ENCODE measurements around the gene FOSL2.

The FOSL2 gene

GRCh38 chr2:28412625-28413151 is 20.0 kb downstream of the FOSL2 start:
- no peak for DNase-seq (ENCODE audit: low read depth)

- DNase-seq (ENCODE audit: low read depth): no peak
Measured at GRCh38 chr2:28413152-28413898, 20.7 kb downstream of the FOSL2 start.

DNA sequence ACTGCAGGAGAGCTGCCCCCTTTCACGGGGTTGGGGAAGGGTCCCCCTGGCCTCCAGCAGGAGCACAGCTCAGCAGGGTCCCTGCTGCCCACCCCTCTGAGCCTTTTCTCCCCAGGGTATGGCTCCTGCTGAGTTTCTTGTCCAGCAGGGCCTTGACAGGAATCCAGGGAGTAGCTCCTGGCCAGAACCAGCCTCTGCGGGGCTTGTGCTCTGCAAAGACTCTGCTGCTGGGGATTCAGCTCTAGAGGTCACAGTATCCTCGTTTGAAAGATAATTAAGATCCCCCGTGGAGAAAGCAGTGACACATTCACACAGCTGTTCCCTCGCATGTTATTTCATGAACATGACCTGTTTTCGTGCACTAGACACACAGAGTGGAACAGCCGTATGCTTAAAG is 21.2 kb downstream of the FOSL2 start:
- DNase-seq (ENCODE audit: low read depth): no peak

GRCh38 chr2:28414583-28414982 is 21.9 kb downstream of the FOSL2 start:
- DNase-seq (ENCODE audit: low read depth): no peak

GRCh38 chr2:28415010-28415409 is 22.4 kb downstream of the FOSL2 start:
- no peak for DNase-seq (ENCODE audit: low read depth)

GRCh38 chr2:28415715-28416114 is 23.1 kb downstream of the FOSL2 start:
- no peak for DNase-seq (ENCODE audit: low read depth)

DNA sequence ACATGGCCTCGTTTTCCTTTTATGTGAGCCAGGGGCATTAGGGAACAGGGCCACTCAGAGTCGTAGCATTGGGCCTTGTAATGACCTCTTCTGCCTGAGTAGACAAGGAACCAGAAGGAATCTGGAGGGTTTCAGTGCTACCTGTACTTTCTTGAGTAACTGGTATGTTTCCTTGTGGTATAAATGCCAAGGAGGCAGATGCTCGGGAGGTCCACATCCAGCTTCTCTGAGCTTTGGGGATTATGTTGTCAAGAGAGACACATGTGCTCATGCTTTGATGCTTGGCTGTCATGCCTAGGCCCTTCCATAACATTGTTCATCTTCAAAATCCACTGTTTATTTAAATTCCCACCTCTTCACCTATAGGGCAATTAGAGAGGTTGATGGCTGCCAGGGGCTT is 26.3 kb downstream of the FOSL2 start:
- DNase-seq (ENCODE audit: low read depth): no peak

- no peak for DNase-seq (ENCODE audit: low read depth)
Measured at GRCh38 chr2:28419443-28420270, 27.0 kb downstream of the FOSL2 start.

DNA sequence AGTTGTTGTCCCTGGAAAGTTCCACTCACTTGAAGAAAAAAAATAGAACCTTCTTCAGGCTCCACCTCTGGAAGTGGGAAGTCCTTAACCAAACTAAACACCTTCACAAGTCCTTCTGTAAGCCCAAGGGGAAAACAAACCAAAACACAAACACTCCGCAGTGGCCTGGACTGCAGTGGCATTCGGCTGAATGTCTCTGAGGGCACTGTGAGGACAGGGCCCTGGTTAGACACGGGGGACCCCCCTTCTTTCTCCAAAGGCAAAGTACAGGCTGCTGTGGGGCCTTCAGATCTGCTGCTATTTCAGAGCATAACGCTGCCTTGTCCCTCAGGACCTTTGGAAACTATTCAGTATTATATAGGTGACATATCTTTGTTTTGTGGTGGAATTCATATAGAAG is 28.1 kb downstream of the FOSL2 start:
- DNase-seq (ENCODE audit: low read depth): no peak

DNA sequence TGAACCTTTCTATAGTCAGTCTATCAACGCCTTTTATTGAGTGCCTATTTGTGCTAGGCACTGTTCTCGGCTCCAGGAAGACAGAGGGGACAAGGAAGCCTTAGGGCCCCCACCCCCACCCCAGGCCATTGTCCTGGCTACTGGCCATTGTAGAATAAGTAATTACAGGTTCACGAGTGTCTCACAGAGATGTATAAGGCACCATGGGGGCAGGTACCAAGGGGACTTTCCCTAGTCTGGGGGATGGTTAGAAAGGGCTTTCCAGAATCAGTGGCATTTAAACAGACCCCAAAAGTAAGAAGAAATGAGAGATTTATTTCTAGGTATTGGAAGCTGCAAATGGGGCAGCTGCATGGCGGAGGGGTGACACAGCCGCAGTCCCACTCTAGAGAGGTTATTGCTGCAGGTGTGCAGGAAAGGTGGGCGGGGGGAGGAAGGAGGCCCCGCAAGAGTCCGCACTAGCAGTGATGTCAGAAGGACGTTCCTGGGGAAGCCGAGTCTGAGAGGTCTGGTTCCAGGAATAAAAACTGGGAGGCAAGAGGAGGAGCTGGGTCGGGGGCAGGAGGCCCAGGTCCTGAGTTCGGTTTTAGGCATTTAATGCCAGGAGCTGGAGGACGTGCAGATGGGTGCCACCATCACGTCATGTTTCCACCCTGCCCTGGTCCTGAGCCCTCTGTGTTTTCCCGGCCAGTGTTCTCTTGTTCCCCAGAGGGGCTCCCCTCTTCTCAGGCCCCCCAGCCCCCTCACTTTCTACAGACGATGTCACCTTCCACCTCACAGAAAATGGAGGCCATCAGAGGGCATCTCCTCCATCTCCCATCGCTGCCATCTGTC is 30.5 kb downstream of the FOSL2 start:
- DNase-seq (ENCODE audit: low read depth): no peak

DNA sequence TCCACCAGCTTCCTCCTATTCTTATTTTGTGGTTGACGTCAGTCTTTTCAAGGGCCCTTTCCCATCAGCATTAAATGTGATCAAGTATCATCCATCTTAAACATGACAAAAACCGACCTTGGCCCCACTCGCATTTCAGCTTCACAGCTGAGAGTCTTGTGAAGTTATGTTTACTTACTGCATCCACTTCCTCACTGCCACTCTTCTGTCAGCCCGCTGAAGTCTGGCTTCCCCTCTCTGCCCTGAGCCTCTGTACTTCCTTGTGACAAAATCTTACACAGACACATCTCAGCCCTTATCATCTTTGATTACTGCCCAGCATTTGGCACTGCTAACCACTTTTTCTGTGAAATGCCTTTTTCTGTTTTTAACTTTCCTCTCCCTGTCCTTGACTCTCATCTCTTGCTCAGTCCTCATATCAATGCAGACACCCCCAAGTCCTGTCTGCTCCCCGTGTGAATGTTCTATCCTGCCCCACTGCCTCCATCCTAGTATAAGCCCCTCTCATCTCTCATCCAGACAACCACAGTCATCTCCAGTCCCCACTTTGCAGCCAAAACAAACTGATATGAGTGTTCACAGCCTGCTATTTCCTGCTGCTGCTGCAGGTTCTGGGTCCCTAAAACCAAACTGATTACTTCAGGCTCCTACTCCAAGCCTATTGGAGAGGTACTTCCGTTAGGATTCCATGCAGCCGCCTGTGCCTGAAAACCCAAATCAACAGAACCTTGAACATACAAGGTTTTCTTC is 31.4 kb downstream of the FOSL2 start:
- no peak for DNase-seq (ENCODE audit: low read depth)

DNA sequence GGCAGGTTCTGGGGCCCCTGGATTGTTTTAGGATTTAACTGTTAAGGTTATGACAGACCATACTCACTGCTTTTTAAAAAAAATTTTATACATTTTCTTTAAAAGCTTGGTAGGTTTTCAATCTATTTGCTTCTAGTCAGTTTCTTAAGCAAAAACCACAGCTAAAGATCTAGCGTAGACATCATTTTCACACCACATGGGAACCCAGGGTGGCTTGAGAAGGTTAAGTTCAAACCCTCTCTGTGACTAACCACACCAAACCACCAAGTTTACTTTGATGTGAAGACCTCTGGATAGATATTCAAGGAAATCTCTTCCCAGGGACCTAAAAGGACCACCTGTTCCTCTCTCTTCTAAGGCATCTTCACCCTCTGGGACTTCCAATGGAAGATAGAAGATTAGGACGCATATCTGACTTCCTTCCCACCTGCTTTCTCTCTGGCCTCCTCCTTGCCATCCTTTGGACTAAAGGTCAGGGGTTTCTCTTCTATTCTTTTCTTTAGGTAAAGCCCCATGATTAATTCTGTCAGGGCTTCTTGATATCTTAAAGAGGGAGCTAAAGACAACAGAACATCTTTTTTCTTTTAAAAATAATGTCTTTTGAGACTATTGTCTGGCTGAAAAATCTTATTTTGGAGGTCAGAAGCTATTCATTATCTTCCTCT is 32.3 kb downstream of the FOSL2 start:
- no peak for DNase-seq (ENCODE audit: low read depth)

DNA sequence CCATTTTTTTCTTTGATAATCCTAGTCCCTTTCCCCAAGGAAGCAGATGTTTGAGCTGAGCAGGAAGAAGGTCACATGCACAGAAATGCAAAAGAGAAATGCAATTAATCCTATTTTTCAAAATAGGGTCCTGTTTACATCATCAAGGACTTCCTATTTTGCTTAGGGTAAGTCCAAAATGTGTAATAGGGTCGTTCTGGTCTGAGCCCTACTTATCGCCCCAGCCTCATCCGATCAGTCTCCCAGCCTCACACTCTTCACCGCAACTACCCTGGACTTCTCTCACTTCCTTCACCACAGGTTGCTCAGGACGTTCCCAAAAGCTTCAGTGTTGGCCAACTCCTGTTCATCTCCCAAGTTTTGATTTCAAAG is 32.8 kb downstream of the FOSL2 start:
- no peak for DNase-seq (ENCODE audit: low read depth)

GRCh38 chr2:28427741-28428415 is 35.2 kb downstream of the FOSL2 start:
- no peak for DNase-seq (ENCODE audit: low read depth)

DNA sequence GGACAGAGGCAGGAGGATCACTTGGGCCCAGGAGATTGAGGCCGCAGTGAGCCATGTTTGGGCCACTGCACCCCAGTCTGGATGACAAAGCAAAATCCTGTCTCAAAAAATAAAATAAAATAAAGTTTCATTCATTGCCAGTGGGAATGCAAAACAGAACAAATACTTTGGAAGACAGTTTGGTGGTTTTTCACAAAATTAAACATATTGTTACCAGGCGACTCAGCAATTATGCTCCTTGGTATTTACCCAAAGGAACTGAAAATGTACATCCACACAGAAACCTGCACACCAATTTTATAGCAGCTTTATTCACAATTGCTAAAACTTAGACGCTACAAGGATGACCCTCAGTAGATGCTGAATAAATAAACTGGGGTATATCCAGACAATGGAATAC is 35.8 kb downstream of the FOSL2 start:
- DNase-seq (ENCODE audit: low read depth): no peak

GRCh38 chr2:28429636-28430376 is 37.1 kb downstream of the FOSL2 start:
- DNase-seq (ENCODE audit: low read depth): no peak

GRCh38 chr2:28430377-28430765 is 37.7 kb downstream of the FOSL2 start:
- no peak for DNase-seq (ENCODE audit: low read depth)

- DNase-seq (ENCODE audit: low read depth): no peak
Measured at GRCh38 chr2:28430788-28431418, 38.2 kb downstream of the FOSL2 start.

GRCh38 chr2:28431741-28432140 is 39.1 kb downstream of the FOSL2 start:
- DNase-seq (ENCODE audit: low read depth): no peak

Data from T follicular helper cell (primary cell).